Prostate gland (tissue), 2 donors: ENCODE results near the gene PLA2G12A. TPM values are rescaled to one million over a fixed set of nuclear protein-coding genes. Genes with fewer than 3 reads are reported as not detected.

Experiments
- DNase-seq: peaks from one replicate; pipeline ENCODE4 v3.0.0-alpha.2; 2019; ENCODE audit warnings: low spot score
- H3K27ac ChIP-seq, 2 donors: fragments of 200-600 bp; sonication (generic); 2 replicates each; pipeline ENCODE4 v1.5.1; 2017 to 2019
- H3K27me3 ChIP-seq: fragments of 200-600 bp; sonication (generic); replicated peaks from 2 replicates; pipeline ENCODE4 v1.5.1; 2019; ENCODE audit not compliant: insufficient read depth
- H3K36me3 ChIP-seq, 2 donors: fragments of 200-600 bp; sonication (generic); 1 replicate in 1 of 2; 2 replicates in 1 of 2; pipeline versions ENCODE4 v1.5.1 to v1.8.1; 2017 to 2019
- H3K4me1 ChIP-seq: fragments of 200-600 bp; sonication (generic); replicated peaks from 2 replicates; pipeline ENCODE4 v1.5.1; 2019
- H3K4me3 ChIP-seq, 2 donors: fragments of 200-600 bp; sonication (generic); 2 replicates each; pipeline ENCODE4 v1.5.1; 2017 to 2019
- H3K9me3 ChIP-seq: fragments of 200-600 bp; sonication (generic); 2 replicates; pipeline ENCODE4 v1.5.1; 2017
- POLR2A ChIP-seq: fragments of 450-650 bp; IDR thresholded peaks from one replicate; pipeline ENCODE4 v1.6.1; 2016; ENCODE audit warnings: antibody characterized with exemption, mild to moderate bottlenecking
- POLR2AphosphoS5 ChIP-seq: sonication (generic); formaldehyde crosslinking; IDR thresholded peaks from one replicate; pipeline ENCODE4 v1.6.1; 2017; ENCODE audit warnings: antibody characterized with exemption
- WGBS: methylation state at CpG from one replicate; pipeline ENCODE4 v1.1.5; 2018; 5-methylcytosine and 5-hydroxymethylcytosine counted together
- intact Hi-C: fragments of 100-400 bp; cut with DNase I; formaldehyde crosslinking; loops from one replicate; pipeline ENCODE4 v1.14.2; 2022
- small RNA-seq, 2 donors: library from RNA; depleted of rRNA; stranded (forward); fragments of <200 nt; gene quantifications; one replicate each; pipeline ENCODE3, GENCODE V24; 2016
- total RNA-seq, 2 donors: library from RNA; depleted of rRNA; stranded (reverse); fragments of >200 nt; gene quantifications; one replicate each; pipeline ENCODE4 v1.1.0, GENCODE V29; 2016
- TF ChIP-seq, protein P1 (sequence below), 4 experiments: fragments of 200-600 bp in 2 of 4; fragments of 450-650 bp in 2 of 4; sonication (generic) in 2 of 4; IDR thresholded peaks; 1 replicate in 3 of 4; 2 replicates in 1 of 4; pipeline ENCODE4 v1.5.1; 2016 to 2019; ENCODE audit warnings: antibody characterized with exemption in 4 of 4, mild to moderate bottlenecking in 2 of 4, moderate library complexity in 2 of 4

The PLA2G12A gene
- total RNA-seq, 2 donors from 2014 or later: 20.2 to 122 TPM

DNA sequence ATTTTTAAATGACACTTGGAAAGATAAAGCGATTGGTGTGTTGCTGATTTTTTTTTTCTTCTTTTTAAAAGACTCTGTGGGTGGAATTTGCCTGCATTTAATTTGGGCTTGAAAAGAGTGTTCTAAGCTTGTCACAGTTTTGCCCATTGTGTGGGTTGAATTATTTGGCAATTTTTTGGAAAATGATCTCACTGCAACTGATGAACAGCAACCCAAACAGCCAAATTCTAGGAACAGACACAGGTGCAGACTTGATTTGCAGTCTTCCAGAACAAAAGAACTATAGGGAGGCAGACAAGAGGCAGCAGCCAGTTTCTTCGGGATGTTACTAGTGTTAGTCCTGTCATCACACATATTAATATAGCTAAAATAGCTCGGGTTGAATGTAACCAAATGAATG lies 67.1 kb downstream of the PLA2G12A start:
- H3K9me3 ChIP-seq: no peaks in the 10 kb centered on the region
- no peak overlapping the region for H3K27ac ChIP-seq
- whole genome bisulfite sequencing: 46% methylated on average over 3 of the region's 3 CpGs
- H3K36me3 ChIP-seq: no peaks in the 10 kb centered on the region
- intact Hi-C loops: no loop called here
- TF ChIP-seq, protein P1, sequence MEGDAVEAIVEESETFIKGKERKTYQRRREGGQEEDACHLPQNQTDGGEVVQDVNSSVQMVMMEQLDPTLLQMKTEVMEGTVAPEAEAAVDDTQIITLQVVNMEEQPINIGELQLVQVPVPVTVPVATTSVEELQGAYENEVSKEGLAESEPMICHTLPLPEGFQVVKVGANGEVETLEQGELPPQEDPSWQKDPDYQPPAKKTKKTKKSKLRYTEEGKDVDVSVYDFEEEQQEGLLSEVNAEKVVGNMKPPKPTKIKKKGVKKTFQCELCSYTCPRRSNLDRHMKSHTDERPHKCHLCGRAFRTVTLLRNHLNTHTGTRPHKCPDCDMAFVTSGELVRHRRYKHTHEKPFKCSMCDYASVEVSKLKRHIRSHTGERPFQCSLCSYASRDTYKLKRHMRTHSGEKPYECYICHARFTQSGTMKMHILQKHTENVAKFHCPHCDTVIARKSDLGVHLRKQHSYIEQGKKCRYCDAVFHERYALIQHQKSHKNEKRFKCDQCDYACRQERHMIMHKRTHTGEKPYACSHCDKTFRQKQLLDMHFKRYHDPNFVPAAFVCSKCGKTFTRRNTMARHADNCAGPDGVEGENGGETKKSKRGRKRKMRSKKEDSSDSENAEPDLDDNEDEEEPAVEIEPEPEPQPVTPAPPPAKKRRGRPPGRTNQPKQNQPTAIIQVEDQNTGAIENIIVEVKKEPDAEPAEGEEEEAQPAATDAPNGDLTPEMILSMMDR (IDR thresholded peaks at IDR 0.05): no peak
- TF ChIP-seq POLR2AphosphoS5: no peak
- TF ChIP-seq POLR2A: no peak
- no peak overlapping the region for H3K4me3 ChIP-seq
- DNase-seq: no peak
- no peaks in the 10 kb centered on the region for H3K27me3 ChIP-seq
- H3K4me1 ChIP-seq: no peaks in the 10 kb centered on the region

DNA sequence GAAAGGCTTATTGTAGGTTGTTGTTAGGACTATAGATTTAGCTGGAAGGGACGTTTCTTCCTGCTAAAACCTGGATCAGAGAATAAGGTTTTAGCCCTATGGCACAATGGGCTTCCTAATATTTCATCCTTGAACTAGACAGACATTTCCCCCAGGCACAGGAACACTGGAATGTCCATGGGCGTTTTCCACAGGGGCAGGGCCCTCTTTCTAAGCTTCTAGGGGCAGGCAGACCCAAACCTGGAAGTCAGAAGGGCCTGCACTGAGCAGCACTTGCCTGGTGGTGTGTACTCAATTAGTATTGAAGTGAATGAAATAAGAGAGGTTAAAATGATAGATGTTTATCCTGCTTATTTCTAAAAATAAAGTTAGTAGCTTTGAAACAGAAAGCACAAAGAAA lies 67.8 kb downstream of the PLA2G12A start:
- WGBS: 65% methylated on average over 2 of the region's 2 CpGs
- TF ChIP-seq POLR2AphosphoS5 (no peak), POLR2A (no peak)
- TF ChIP-seq, protein P1 (IDR thresholded peaks at IDR 0.05): no peak
- intact Hi-C loops: no loop called here

More for the DNA sequence above, 67.8 kb downstream of the PLA2G12A start:
- Histone ChIP-seq H3K36me3 (no peaks in the 10 kb centered on the region), H3K4me1 (no peaks in the 10 kb centered on the region), H3K27me3 (no peaks in the 10 kb centered on the region), H3K27ac (no peak overlapping the region), H3K9me3 (no peaks in the 10 kb centered on the region), H3K4me3 (no peak overlapping the region)
- no peak for DNase-seq

Small RNA genes within 50 kb of the gene (small RNA-seq; reads per million reads assigned to genes)
- gene HIGD1AP14: 0 reads per million in 2 donors

Other genes starting within 250 kb of the PLA2G12A start
- 10 to 100 TPM; 15.5 to 18.5 TPM for gene MCUB, start 169.8 kb downstream of the PLA2G12A start, total RNA-seq
- 10 to 100 TPM; 17.6 to 37.0 TPM for gene CASP6, start 26.6 kb downstream of the PLA2G12A start, total RNA-seq
- gene CFI, start 71.9 kb upstream of the PLA2G12A start, total RNA-seq: 10 to 100 TPM in 1 of 2 donors, 1 to 10 TPM in 1; 4.9 to 28.0 TPM
- gene GAR1, start 85.7 kb upstream of the PLA2G12A start, total RNA-seq: 1 to 10 TPM; 3.2 to 7.5 TPM
- under 1 TPM; 0.27 to 0.74 TPM for gene RRH, start 97.9 kb upstream of the PLA2G12A start, total RNA-seq
- under 1 TPM; 0.11 to 0.27 TPM for gene LRIT3, start 118.0 kb upstream of the PLA2G12A start, total RNA-seq
- 1 to 10 TPM; 1.9 to 8.5 TPM for gene EGF, start 182.8 kb upstream of the PLA2G12A start, total RNA-seq